A549 (cell line): ENCODE measurements around the gene USH1C.

Source experiments
- EP300 ChIP-seq, 2 experiments: fragments of >200 bp; sonication (Bioruptor Twin); formaldehyde crosslinking; IDR thresholded peaks; 2 replicates in 1 of 2; 3 replicates in 1 of 2; pipeline ENCODE4 v1.6.1; 2016 to 2017
- MAFK ChIP-seq: fragments of 450-650 bp; IDR thresholded peaks from 2 replicates; pipeline ENCODE4 v1.6.1; 2014; ENCODE audit not compliant: partially characterized antibody
- MAX ChIP-seq: IDR thresholded peaks from 2 replicates; pipeline ENCODE4 v1.6.1; 2012
- RAD21 ChIP-seq, 2 experiments: fragments of >200 bp in 1 of 2; sonication (Bioruptor Twin) in 1 of 2; formaldehyde crosslinking in 1 of 2; IDR thresholded peaks in 1 of 2; conservative IDR thresholded peaks in 1 of 2; 2 replicates in 1 of 2; 3 replicates in 1 of 2; pipeline ENCODE4 v1.6.1; 2012 to 2018; ENCODE audit warnings: inconsistent platforms in 1 of 2
- TF ChIP-seq, protein P1 (sequence below): fragments of >200 bp; sonication (Bioruptor Twin); formaldehyde crosslinking; IDR thresholded peaks from 3 replicates; pipeline ENCODE4 v1.5.1; 2016

DNA sequence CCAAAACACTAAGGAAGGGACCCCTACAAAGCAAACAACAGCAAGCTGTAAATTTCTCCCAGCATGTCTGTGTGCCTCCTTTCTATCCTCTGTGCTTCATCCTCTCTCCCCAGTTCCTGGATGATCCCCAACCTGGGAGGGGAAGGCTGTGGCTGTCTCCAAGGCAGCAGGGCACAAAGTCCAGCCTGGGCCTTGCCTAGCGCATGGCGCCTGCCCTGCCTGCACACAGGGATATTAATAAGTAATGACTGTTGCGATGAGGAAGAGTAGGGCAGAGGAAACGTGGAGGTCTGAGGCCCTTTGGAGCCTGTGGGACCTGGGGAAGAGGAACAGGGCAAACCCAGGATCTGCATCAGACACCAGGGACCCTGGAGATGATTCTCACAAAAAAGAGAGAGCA, 2.0 kb downstream of the USH1C start:
- TF ChIP-seq, protein P1, sequence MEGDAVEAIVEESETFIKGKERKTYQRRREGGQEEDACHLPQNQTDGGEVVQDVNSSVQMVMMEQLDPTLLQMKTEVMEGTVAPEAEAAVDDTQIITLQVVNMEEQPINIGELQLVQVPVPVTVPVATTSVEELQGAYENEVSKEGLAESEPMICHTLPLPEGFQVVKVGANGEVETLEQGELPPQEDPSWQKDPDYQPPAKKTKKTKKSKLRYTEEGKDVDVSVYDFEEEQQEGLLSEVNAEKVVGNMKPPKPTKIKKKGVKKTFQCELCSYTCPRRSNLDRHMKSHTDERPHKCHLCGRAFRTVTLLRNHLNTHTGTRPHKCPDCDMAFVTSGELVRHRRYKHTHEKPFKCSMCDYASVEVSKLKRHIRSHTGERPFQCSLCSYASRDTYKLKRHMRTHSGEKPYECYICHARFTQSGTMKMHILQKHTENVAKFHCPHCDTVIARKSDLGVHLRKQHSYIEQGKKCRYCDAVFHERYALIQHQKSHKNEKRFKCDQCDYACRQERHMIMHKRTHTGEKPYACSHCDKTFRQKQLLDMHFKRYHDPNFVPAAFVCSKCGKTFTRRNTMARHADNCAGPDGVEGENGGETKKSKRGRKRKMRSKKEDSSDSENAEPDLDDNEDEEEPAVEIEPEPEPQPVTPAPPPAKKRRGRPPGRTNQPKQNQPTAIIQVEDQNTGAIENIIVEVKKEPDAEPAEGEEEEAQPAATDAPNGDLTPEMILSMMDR, result no peak
- TF ChIP-seq MAFK (no peak), MAX (no peak), RAD21 (conservative IDR thresholded peaks at IDR 0.05 in 1 of 2, IDR thresholded peaks at IDR 0.05 in 1 of 2) (no peak), EP300 (IDR thresholded peaks at IDR 0.05) (no peak)
